ENCODE results near the gene GTF3C5.
"Not testable (repeated sequence)": the region's sequence is repeated elsewhere in the genome, so short reads cannot be mapped to it uniquely, and the experiment has no call there.

The GTF3C5 gene

DNA sequence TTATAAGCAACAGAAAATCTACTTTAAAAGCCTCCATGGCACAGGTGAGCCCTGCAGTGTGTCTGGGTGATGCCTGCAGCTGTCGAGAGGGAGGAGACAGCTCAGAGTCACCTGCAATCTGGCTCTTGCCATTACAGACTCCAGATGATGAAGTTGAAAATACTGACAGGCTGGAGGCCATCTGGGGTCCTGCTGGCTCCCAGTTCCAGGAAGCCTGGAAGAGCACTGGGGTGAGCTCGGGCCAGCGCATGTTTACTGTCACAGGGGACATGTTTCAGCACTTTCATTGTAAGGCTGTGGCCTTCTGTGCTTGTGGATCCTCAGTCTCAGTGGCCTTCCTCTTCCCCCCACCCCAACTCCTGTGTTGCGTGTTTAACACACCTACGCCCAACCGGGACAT lies 59.4 kb downstream of the GTF3C5 start:
- Histone ChIP-seq H3F3A (ENCODE audit: insufficient read depth) (no peaks in the 10 kb centered on the region), H4K20me1 (ENCODE audit: low read depth, low read length) (no peaks in the 10 kb centered on the region), H3K79me2 (ENCODE audit: insufficient read depth, low read length) (no peaks in the 10 kb centered on the region), H3K27me3 (ENCODE audit: low read length) (no peaks in the 10 kb centered on the region), H3K27ac (ENCODE audit: low read depth, low read length) (no peak overlapping the region), H2AFZ (ENCODE audit: low read depth, low read length, severe bottlenecking) (no peak overlapping the region), H3K4me3 (ENCODE audit: insufficient read depth, low read length, poor library complexity, severe bottlenecking) (no peak overlapping the region), H3K9me3 (ENCODE audit: insufficient read depth, low read length) (no peaks in the 10 kb centered on the region), H3K4me2 (ENCODE audit: low read depth, low read length, poor library complexity, severe bottlenecking) (no peak overlapping the region), H3K9ac (ENCODE audit: low read length) (no peak overlapping the region), H3K36me3 (ENCODE audit: low read length) (no peaks in the 10 kb centered on the region), H3K9me2 (replicated peaks; ENCODE audit: insufficient read depth, low read length) (no peaks in the 10 kb centered on the region)
- TF ChIP-seq CTCF (IDR thresholded peaks at IDR 0.05; ENCODE audit: insufficient read depth, low read length, poor library complexity, severe bottlenecking) (no peak), EZH2phosphoT487 (conservative IDR thresholded peaks at IDR 0.05; ENCODE audit: low read length) (no peak)

DNA sequence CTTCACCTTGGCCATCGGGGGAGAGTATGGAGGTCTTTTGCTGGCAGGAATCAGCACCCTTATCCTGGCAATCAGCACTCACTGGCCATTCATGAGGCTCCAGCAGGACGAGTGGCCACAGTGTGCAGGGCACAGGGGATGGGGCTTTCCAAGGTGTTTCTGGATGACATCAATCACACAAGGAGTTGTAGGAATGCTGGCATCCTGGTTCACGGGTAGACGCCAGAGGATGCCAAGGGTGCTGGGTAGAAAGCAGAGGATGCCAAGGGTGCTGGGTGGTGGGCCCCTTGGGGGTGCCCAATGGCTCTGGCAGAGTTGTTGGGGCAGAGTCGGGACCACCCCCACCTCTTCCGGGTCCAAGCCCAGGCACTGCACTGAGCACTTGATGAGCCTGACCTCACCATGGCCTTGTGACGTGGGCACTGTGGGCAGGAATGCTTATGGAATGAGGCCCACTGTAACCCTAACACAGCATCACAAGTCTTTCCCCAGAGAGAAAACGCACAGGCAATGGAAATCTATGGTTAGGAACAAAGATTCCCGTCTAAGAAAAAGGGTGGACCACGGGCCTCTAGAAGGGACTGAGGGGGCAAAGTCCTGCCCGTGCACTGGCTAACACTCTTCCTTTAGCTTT lies 60.1 kb downstream of the GTF3C5 start:
- H3K9ac ChIP-seq (ENCODE audit: low read length) = no peak overlapping the region
- no peak overlapping the region for H2AFZ ChIP-seq (ENCODE audit: low read depth, low read length, severe bottlenecking)
- TF ChIP-seq EZH2phosphoT487 (conservative IDR thresholded peaks at IDR 0.05; ENCODE audit: low read length) (no peak), CTCF (IDR thresholded peaks at IDR 0.05; ENCODE audit: insufficient read depth, low read length, poor library complexity, severe bottlenecking) (no peak)
- H3K36me3 ChIP-seq (ENCODE audit: low read length) = no peaks in the 10 kb centered on the region
- no peaks in the 10 kb centered on the region for H3F3A ChIP-seq (ENCODE audit: insufficient read depth)
- H3K79me2 ChIP-seq (ENCODE audit: insufficient read depth, low read length) = no peaks in the 10 kb centered on the region
- H3K4me3 ChIP-seq (ENCODE audit: insufficient read depth, low read length, poor library complexity, severe bottlenecking) = no peak overlapping the region
- no peaks in the 10 kb centered on the region for H4K20me1 ChIP-seq (ENCODE audit: low read depth, low read length)
- H3K9me2 ChIP-seq (replicated peaks; ENCODE audit: insufficient read depth, low read length) = no peaks in the 10 kb centered on the region
- H3K4me2 ChIP-seq (ENCODE audit: low read depth, low read length, poor library complexity, severe bottlenecking) = no peak overlapping the region
- H3K27me3 ChIP-seq (ENCODE audit: low read length) = no peaks in the 10 kb centered on the region
- H3K27ac ChIP-seq (ENCODE audit: low read depth, low read length) = no peak overlapping the region
- H3K9me3 ChIP-seq (ENCODE audit: insufficient read depth, low read length) = no peaks in the 10 kb centered on the region

DNA sequence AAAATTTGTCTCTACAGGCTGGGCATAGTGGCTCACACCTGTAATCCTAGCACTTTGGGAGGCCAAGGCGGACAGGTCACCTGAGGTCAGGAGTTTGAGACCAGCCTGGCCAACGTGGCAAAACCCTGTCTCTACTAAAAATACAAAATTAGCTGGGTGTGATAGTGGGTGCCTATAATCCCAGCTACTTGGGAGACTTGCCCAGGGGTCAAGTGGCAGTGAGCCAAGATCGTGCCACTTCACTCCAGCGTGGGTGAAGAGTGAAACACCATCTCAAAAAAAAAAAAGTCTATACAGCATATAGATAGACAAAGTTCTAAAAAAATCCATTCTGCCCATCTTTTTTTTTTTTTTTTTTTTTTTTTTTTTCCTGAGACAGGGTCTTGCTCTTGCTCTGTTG lies 63.6 kb downstream of the GTF3C5 start:
- H3K27me3 ChIP-seq (ENCODE audit: low read length); H3K4me2 ChIP-seq (ENCODE audit: low read depth, low read length, poor library complexity, severe bottlenecking); H4K20me1 ChIP-seq (ENCODE audit: low read depth, low read length); H3K9me2 ChIP-seq (replicated peaks; ENCODE audit: insufficient read depth, low read length); H3K36me3 ChIP-seq (ENCODE audit: low read length); H3K79me2 ChIP-seq (ENCODE audit: insufficient read depth, low read length); H3K9ac ChIP-seq (ENCODE audit: low read length); H3K9me3 ChIP-seq (ENCODE audit: insufficient read depth, low read length); H2AFZ ChIP-seq (ENCODE audit: low read depth, low read length, severe bottlenecking); H3K4me3 ChIP-seq (ENCODE audit: insufficient read depth, low read length, poor library complexity, severe bottlenecking); H3K27ac ChIP-seq (ENCODE audit: low read depth, low read length); H3F3A ChIP-seq (ENCODE audit: insufficient read depth): not testable (repeated sequence)

GRCh38 chr9:133094842-133095393 lies 64.1 kb downstream of the GTF3C5 start:
- TF ChIP-seq CTCF (IDR thresholded peaks at IDR 0.05; ENCODE audit: insufficient read depth, low read length, poor library complexity, severe bottlenecking) = no peak
- TF ChIP-seq EZH2phosphoT487 (conservative IDR thresholded peaks at IDR 0.05; ENCODE audit: low read length) = no peak
- Histone ChIP-seq H2AFZ (ENCODE audit: low read depth, low read length, severe bottlenecking) (no peak overlapping the region), H3K27ac (ENCODE audit: low read depth, low read length) (no peak overlapping the region), H3K4me3 (ENCODE audit: insufficient read depth, low read length, poor library complexity, severe bottlenecking) (no peak overlapping the region), H3K36me3 (ENCODE audit: low read length) (peaks cover 4% of the 10 kb centered on the region; the same call in 1 of the 2 replicates), H3K9me3 (ENCODE audit: insufficient read depth, low read length) (no peaks in the 10 kb centered on the region), H3K9me2 (replicated peaks; ENCODE audit: insufficient read depth, low read length) (no peaks in the 10 kb centered on the region), H3F3A (ENCODE audit: insufficient read depth) (no peaks in the 10 kb centered on the region), H3K79me2 (ENCODE audit: insufficient read depth, low read length) (no peaks in the 10 kb centered on the region), H4K20me1 (ENCODE audit: low read depth, low read length) (no peaks in the 10 kb centered on the region), H3K27me3 (ENCODE audit: low read length) (no peaks in the 10 kb centered on the region), H3K9ac (ENCODE audit: low read length) (no peak overlapping the region), H3K4me2 (ENCODE audit: low read depth, low read length, poor library complexity, severe bottlenecking) (no peak overlapping the region)

Data from SU-DHL-6 (cell line).